SK-N-SH treated with all-trans-retinoic acid at 6 μM for 48 hours (cell line): Measurements from ENCODE around the gene TSPAN18.

Experiments
- ATAC-seq: fragments of 200-7000 bp; cut with Tn5 transposase; 3 replicates; pipeline ENCODE4 v1.9.1; 2020; ENCODE audit warnings: mild to moderate bottlenecking, moderate library complexity
- ARNTL ChIP-seq: fragments of 450-650 bp; formaldehyde crosslinking; IDR thresholded peaks from 2 replicates; pipeline ENCODE4 v1.5.0; 2020; ENCODE audit warnings: low read depth, mild to moderate bottlenecking, moderate library complexity, borderline replicate concordance
- BACH2 ChIP-seq: fragments of 250-450 bp; sonication (Bioruptor Pico); IDR thresholded peaks from 2 replicates; pipeline ENCODE4 v1.9.0; 2021; ENCODE audit warnings: mild to moderate bottlenecking, borderline replicate concordance
- CREB5 ChIP-seq: fragments of 250-450 bp; sonication (Bioruptor Pico); IDR thresholded peaks from 2 replicates; pipeline ENCODE4 v1.5.1; 2020; ENCODE audit warnings: low read depth, mild to moderate bottlenecking, moderate library complexity
- CSDC2 ChIP-seq: fragments of 250-450 bp; sonication (Bioruptor Pico); IDR thresholded peaks from 2 replicates; pipeline ENCODE4 v1.5.0; 2020; ENCODE audit warnings: mild to moderate bottlenecking, moderate library complexity
- CSRNP3 ChIP-seq: fragments of 250-450 bp; sonication (Bioruptor Pico); IDR thresholded peaks from 2 replicates; pipeline ENCODE4 v1.5.1; 2021; ENCODE audit warnings: mild to moderate bottlenecking, moderate library complexity
- ESRRG ChIP-seq: fragments of 250-450 bp; sonication (Bioruptor Pico); IDR thresholded peaks from 2 replicates; pipeline ENCODE4 v1.6.1; 2021; ENCODE audit warnings: mild to moderate bottlenecking
- GLIS3 ChIP-seq: fragments of 250-450 bp; sonication (Bioruptor Pico); IDR thresholded peaks from 2 replicates; pipeline ENCODE4 v1.5.0; 2020; ENCODE audit warnings: mild to moderate bottlenecking, moderate library complexity
- ISL1 ChIP-seq: fragments of 250-450 bp; sonication (Bioruptor Pico); IDR thresholded peaks from 2 replicates; pipeline ENCODE4 v2.1.2; 2022; ENCODE audit warnings: mild to moderate bottlenecking, moderate library complexity
- OSR1 ChIP-seq: fragments of 250-450 bp; sonication (Bioruptor Pico); IDR thresholded peaks from 2 replicates; pipeline ENCODE4 v1.8.0; 2022; ENCODE audit warnings: moderate library complexity, mild to moderate bottlenecking, inconsistent platforms
- POU6F1 ChIP-seq: fragments of 250-450 bp; sonication (Bioruptor Pico); IDR thresholded peaks from 2 replicates; pipeline ENCODE4 v1.8.0; 2021; ENCODE audit warnings: low read depth, mild to moderate bottlenecking, moderate library complexity, borderline replicate concordance
- PPARA ChIP-seq: fragments of 250-450 bp; sonication (Bioruptor Pico); IDR thresholded peaks from 2 replicates; pipeline ENCODE4 v1.5.0; 2020; ENCODE audit warnings: mild to moderate bottlenecking, borderline replicate concordance
- RARB ChIP-seq: fragments of 250-450 bp; sonication (Bioruptor Pico); IDR thresholded peaks from 2 replicates; pipeline ENCODE4 v1.8.0; 2021; ENCODE audit warnings: mild to moderate bottlenecking, moderate library complexity
- SNAI2 ChIP-seq: fragments of 250-450 bp; sonication (Bioruptor Pico); IDR thresholded peaks from 2 replicates; pipeline ENCODE4 v1.5.0; 2020; ENCODE audit warnings: mild to moderate bottlenecking, moderate library complexity
- TCF4 ChIP-seq: fragments of 250-450 bp; sonication (Bioruptor Pico); IDR thresholded peaks from 2 replicates; pipeline ENCODE4 v1.8.0; 2021; ENCODE audit warnings: mild to moderate bottlenecking, moderate library complexity, borderline replicate concordance
- TOX ChIP-seq: fragments of 250-450 bp; sonication (Bioruptor Pico); IDR thresholded peaks from 2 replicates; pipeline ENCODE4 v1.8.0; 2021; ENCODE audit warnings: mild to moderate bottlenecking, moderate library complexity, borderline replicate concordance
- TSHZ2 ChIP-seq: fragments of 250-450 bp; sonication (Bioruptor Pico); IDR thresholded peaks from 2 replicates; pipeline ENCODE4 v1.5.0; 2020; ENCODE audit warnings: mild to moderate bottlenecking, moderate library complexity
- ZFP3 ChIP-seq: fragments of 250-450 bp; sonication (Bioruptor Pico); IDR thresholded peaks from 2 replicates; pipeline ENCODE4 v1.5.0; 2020; ENCODE audit warnings: mild to moderate bottlenecking, moderate library complexity
- ZFP30 ChIP-seq: fragments of 450-650 bp; formaldehyde crosslinking; IDR thresholded peaks from 2 replicates; pipeline ENCODE4 v1.5.0; 2022; ENCODE audit warnings: mild to moderate bottlenecking, moderate library complexity
- ZNF565 ChIP-seq: fragments of 450-650 bp; formaldehyde crosslinking; conservative IDR thresholded peaks from 2 replicates; pipeline ENCODE4 v1.5.0; 2020; ENCODE audit warnings: low read depth, mild to moderate bottlenecking, moderate library complexity
- ZNF70 ChIP-seq: fragments of 450-650 bp; formaldehyde crosslinking; IDR thresholded peaks from 2 replicates; pipeline ENCODE4 v1.5.0; 2020; ENCODE audit warnings: mild to moderate bottlenecking, moderate library complexity
- ZNF8 ChIP-seq: fragments of 450-650 bp; formaldehyde crosslinking; IDR thresholded peaks from 2 replicates; pipeline ENCODE4 v1.5.0; 2020; ENCODE audit warnings: mild to moderate bottlenecking, moderate library complexity

Gene TSPAN18

GRCh38 chr11:44824300-44824704 is 97.5 kb downstream of the TSPAN18 start:
- no peak for TF ChIP-seq TSHZ2
- TF ChIP-seq CSRNP3 (CRISPR knock-in tag), result no peak
- no peak for TF ChIP-seq ZNF8
- TF ChIP-seq ZFP3 (CRISPR knock-in tag), result no peak
- no peak for TF ChIP-seq CSDC2 (CRISPR knock-in tag)
- no peak for TF ChIP-seq GLIS3 (CRISPR knock-in tag)
- no peak for TF ChIP-seq CREB5 (CRISPR knock-in tag)
- no peak for TF ChIP-seq TOX (CRISPR knock-in tag)
- TF ChIP-seq TCF4 (CRISPR knock-in tag), result no peak
- no peak for TF ChIP-seq ISL1 (CRISPR knock-in tag)
- TF ChIP-seq ZFP30 (CRISPR knock-in tag), result no peak
- TF ChIP-seq POU6F1 (CRISPR knock-in tag), result no peak
- TF ChIP-seq ARNTL (CRISPR knock-in tag), result no peak
- no peak for TF ChIP-seq BACH2
- ATAC-seq, result no peak

- no peak for ATAC-seq
- TF ChIP-seq ZNF565 (CRISPR knock-in tag) (no peak), ISL1 (CRISPR knock-in tag) (no peak), ESRRG (no peak)
Measured at GRCh38 chr11:44825058-44825785, 98.5 kb downstream of the TSPAN18 start.

- no peak for ATAC-seq
- no peak for TF ChIP-seq ZFP30 (CRISPR knock-in tag)
- no peak for TF ChIP-seq TSHZ2
- TF ChIP-seq TOX (CRISPR knock-in tag), result no peak
- TF ChIP-seq TCF4 (CRISPR knock-in tag), result no peak
- no peak for TF ChIP-seq CSRNP3 (CRISPR knock-in tag)
- TF ChIP-seq OSR1 (CRISPR knock-in tag), result no peak
- TF ChIP-seq CSDC2 (CRISPR knock-in tag), result no peak
- TF ChIP-seq RARB (CRISPR knock-in tag), result no peak
- no peak for TF ChIP-seq ESRRG
- no peak for TF ChIP-seq ZNF565 (CRISPR knock-in tag)
- TF ChIP-seq ARNTL (CRISPR knock-in tag), result no peak
- no peak for TF ChIP-seq ZNF70
- TF ChIP-seq ZNF8, result no peak
- TF ChIP-seq POU6F1 (CRISPR knock-in tag), result no peak
- TF ChIP-seq ZFP3 (CRISPR knock-in tag), result no peak
- no peak for TF ChIP-seq ISL1 (CRISPR knock-in tag)
- TF ChIP-seq BACH2, result no peak
- TF ChIP-seq SNAI2 (CRISPR knock-in tag), result no peak
- no peak for TF ChIP-seq PPARA
Measured at GRCh38 chr11:44826922-44827643, 100.3 kb downstream of the TSPAN18 start.
